HG02973 (cell line): ENCODE measurements around the gene SELENOH.
"Not testable (repeated sequence)": the region's sequence is repeated elsewhere in the genome, so short reads cannot be mapped to it uniquely, and the experiment has no call there.

Experiments
- ATAC-seq: cut with Tn5 transposase; IDR thresholded peaks from one replicate; pipeline ENCODE4 v1.9.1; 2021; ENCODE audit warnings: moderate library complexity; ENCODE audit not compliant: unreplicated experiment

The SELENOH gene

GRCh38 chr11:57741132-57742086 lies at the start of gene SELENOH:
Gene SELENOH (plus strand): TSS chr11:57741491. CDS start chr11:57741596, 105 bp downstream.
- peak; percentile 86 for ATAC-seq

- ATAC-seq: no peak
Measured at GRCh38 chr11:57698843-57699365, 42.4 kb upstream of the SELENOH start.

- no peak for ATAC-seq
Measured at GRCh38 chr11:57699813-57700212, 41.5 kb upstream of the SELENOH start.

DNA sequence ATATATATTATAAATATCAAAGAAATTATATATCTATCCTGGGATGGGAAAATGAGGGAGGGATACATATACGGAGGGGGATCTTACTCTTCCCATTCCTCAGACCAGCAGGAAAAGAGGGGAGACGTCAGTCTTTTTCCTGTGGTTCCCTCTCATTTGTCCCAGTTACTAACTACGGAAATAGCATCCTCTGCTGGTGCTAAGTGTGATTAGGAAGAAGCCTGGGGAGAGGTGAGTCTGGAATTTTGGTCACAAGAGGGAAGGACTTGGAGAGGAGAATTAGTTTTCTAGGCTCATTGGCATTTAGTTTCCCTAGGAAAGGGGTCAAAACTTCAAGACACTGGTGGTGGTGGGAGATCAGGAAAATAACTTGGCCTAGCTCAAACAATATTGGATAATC lies 40.9 kb upstream of the SELENOH start:
- ATAC-seq: no peak

DNA sequence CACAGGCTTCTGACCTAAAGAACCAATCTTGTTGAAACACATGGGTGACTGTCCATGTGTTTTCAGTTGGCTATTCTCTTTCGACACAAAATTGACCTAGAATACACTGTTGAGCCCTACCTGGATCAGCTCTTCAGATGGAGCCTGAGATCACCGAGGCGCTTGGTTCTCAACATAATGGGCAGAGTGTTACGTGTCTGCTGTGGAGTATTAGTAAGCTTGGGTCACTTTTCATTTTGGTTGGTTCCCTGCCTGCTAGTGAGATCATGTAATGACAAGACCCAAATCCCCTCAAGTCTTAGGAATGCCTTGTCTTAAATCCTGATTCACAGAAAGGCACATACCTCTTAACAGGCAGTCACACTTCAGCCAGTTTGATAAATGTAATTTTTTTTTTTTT lies 38.0 kb upstream of the SELENOH start:
- no peak for ATAC-seq

- no peak for ATAC-seq
Measured at GRCh38 chr11:57704932-57705331, 36.4 kb upstream of the SELENOH start.

DNA sequence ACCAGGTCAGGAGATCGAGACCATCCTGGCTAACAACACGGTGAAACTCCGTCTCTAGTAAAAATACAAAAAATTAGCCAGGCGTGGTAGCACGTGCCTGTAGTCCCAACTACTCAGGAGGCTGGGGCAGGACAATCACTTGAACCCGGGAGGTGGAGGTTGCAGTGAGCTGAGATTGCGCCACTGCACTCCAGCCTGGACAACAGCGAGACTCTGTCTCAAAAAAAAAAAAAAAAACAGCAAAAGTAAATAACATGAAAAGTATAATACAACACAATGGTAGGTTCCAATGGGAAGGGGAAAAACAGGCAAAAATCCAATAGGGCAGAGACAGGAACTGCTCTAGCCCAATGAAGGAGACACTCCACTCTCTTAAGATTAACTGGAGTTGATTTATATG lies 35.9 kb upstream of the SELENOH start:
- not testable (repeated sequence) for ATAC-seq

GRCh38 chr11:57709802-57710367 lies 31.4 kb upstream of the SELENOH start:
- no peak for ATAC-seq

DNA sequence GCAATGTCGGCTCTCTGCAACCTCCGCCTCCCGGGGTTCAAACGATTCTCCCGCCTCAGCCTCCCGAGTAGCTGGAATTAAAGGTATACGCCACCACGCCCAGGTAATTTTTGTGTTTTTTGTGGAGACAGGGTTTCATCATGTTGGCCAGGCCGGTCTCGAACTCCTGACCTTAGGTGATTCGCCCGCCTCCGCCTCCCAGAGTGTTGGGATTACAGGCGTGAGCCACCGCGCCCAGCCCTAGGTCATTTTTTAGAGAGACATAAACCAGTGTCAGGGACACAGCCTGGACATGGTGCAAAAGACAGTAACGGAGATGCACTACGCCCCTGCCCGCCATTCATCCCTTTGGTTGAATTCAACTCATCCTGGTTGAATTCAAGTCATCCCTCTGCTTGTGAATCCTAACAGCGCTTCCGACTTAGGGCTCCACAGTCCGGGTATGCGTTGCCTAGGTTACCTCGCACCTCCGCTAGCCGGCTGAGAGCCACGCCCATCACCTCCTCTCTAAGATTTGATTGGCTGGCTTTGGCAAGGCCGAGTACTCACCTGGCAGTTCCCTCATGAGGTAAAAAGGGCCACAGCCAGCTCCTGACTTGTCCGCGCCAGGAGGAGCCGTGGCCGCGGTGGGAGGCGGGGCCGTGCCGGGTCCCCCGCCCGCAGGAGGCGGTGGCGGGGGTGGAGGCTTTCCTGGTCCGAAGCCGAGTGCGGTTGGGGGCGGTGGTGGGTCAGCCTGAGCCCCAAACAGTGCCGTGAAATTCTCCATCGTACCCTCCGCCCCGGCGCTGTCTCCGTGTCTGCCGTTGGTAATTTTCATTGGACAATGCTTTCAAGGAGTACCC lies 29.7 kb upstream of the SELENOH start, which contains the start of gene MED19:
MED19 (minus strand) TSS at position 802 of the 842 bp plus-strand sequence; CDS start at position 766, 36 bp downstream.
- ATAC-seq: peak; percentile 44

- peak; percentile 91 for ATAC-seq
Measured at GRCh38 chr11:57712256-57713150, 28.8 kb upstream of the SELENOH start, which contains the start of gene TMX2. Gene TMX2 (plus strand): TSS chr11:57712593. CDS start chr11:57712619, 26 bp downstream.

GRCh38 chr11:57713835-57714234 lies 27.5 kb upstream of the SELENOH start:
- ATAC-seq: no peak

DNA sequence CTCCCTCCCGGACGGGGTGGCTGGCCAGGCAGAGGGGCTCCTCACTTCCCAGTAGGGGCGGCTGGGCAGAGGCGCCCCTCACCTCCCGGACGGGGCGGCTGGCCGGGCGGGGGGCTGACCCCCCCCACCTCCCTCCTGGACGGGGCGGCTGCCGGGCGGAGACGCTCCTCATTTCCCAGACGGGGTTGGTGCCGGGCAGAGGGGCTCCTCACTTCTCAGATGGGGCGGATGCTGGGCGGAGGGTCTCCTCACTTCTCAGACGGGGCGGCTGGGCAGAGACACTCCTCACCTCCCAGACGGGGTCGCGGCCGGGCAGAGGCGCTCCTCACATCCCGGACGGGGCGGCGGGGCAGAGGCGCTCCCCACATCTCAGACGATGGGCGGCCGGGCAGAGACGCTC lies 24.6 kb upstream of the SELENOH start:
- not testable (repeated sequence) for ATAC-seq

GRCh38 chr11:57727185-57727584 lies 14.1 kb upstream of the SELENOH start:
- ATAC-seq: no peak

DNA sequence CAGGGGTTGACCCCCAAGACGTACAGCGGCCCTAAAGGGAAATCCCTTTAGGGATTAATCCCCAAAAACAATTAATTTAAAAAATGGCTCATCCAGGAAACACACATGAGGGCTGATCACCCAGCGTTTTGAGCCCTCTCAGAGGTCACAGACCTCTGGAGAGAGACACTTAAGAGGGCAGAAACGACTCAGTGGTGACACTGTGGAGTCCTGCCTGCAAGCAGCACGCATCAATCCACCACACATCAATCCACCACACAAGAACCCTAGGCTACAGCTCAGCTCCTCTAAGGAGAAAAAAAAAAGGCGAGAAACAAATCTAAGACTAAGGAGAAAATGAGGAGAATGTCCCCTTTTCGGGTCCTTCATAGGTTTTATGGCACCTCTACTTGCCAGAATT lies 12.5 kb upstream of the SELENOH start:
- no peak for ATAC-seq

DNA sequence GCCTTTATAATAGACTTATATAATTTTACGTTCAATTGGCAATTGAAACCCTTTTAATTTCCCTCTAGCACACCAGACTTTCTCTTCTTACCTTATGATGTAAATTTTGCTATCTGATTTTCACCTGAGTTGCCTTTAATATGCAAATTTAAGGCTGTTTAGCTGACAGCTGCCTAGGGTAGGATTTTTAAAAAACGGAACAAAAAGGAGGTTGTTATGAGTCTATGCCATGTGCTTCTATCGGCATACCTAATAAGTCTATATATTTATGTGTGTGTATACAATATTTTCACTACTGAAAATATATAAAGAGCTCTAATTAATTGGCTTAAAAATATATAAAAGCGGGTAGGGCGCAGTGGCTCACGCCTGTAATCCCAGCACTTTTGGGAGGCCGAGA lies 11.8 kb upstream of the SELENOH start:
- ATAC-seq: no peak

DNA sequence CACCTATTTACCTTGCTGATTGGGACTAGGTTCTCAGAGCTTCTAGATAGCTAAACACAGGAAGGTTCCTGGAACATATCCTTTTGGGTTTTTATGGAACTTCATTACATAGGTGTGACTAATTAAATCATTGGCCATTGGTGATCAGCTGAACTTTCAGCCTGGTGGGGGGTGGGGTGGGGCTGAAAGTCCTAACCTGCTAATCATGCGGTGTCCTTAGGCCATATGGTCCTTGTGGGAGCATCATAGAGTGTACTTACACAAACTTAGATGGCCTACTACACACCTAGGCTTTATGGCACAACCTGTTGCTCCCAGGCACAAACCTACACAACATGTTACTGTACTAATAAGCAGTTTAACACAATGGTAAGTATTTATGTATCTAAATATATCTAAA lies 8.6 kb upstream of the SELENOH start:
- ATAC-seq: no peak

GRCh38 chr11:57735619-57736298 lies 5.5 kb upstream of the SELENOH start:
- no peak for ATAC-seq

GRCh38 chr11:57742087-57742452 lies 779 bp downstream of the SELENOH start:
- no peak for ATAC-seq

- ATAC-seq: no peak
Measured at GRCh38 chr11:57744357-57744756, 3.1 kb downstream of the SELENOH start.
